Panc1 (cell line): ENCODE results near the gene LMNTD1.
"Not testable (repeated sequence)": the region's sequence is repeated elsewhere in the genome, so short reads cannot be mapped to it uniquely, and the experiment has no call there.

Experiments
- CTCF ChIP-seq: fragments of 450-650 bp; IDR thresholded peaks from 2 replicates; pipeline ENCODE4 v1.5.1; 2017; ENCODE audit warnings: mild to moderate bottlenecking
- POLR2AphosphoS5 ChIP-seq: IDR thresholded peaks from 2 replicates; pipeline ENCODE4 v1.6.1; 2012; ENCODE audit warnings: mild to moderate bottlenecking, low read depth, low read length, moderate library complexity
- SIN3A ChIP-seq: IDR thresholded peaks from 2 replicates; pipeline ENCODE4 v1.6.1; 2012; ENCODE audit warnings: low read depth, mild to moderate bottlenecking, low read length, moderate library complexity, borderline replicate concordance; ENCODE audit not compliant: insufficient read depth
- TF ChIP-seq, protein P1 (sequence below), 2 experiments: IDR thresholded peaks; 2 replicates each; pipeline ENCODE4 v1.6.1; 2011 to 2012; ENCODE audit warnings: low read depth in 2 of 2, control low read depth in 1 of 2, low read length in 1 of 2, mild to moderate bottlenecking in 1 of 2, moderate library complexity in 1 of 2; ENCODE audit not compliant: insufficient read depth in 1 of 2

- TF ChIP-seq CTCF, SIN3A, POLR2AphosphoS5: not testable (repeated sequence)
- TF ChIP-seq, protein P1, sequence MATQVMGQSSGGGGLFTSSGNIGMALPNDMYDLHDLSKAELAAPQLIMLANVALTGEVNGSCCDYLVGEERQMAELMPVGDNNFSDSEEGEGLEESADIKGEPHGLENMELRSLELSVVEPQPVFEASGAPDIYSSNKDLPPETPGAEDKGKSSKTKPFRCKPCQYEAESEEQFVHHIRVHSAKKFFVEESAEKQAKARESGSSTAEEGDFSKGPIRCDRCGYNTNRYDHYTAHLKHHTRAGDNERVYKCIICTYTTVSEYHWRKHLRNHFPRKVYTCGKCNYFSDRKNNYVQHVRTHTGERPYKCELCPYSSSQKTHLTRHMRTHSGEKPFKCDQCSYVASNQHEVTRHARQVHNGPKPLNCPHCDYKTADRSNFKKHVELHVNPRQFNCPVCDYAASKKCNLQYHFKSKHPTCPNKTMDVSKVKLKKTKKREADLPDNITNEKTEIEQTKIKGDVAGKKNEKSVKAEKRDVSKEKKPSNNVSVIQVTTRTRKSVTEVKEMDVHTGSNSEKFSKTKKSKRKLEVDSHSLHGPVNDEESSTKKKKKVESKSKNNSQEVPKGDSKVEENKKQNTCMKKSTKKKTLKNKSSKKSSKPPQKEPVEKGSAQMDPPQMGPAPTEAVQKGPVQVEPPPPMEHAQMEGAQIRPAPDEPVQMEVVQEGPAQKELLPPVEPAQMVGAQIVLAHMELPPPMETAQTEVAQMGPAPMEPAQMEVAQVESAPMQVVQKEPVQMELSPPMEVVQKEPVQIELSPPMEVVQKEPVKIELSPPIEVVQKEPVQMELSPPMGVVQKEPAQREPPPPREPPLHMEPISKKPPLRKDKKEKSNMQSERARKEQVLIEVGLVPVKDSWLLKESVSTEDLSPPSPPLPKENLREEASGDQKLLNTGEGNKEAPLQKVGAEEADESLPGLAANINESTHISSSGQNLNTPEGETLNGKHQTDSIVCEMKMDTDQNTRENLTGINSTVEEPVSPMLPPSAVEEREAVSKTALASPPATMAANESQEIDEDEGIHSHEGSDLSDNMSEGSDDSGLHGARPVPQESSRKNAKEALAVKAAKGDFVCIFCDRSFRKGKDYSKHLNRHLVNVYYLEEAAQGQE (IDR thresholded peaks at IDR 0.05; ENCODE audit: insufficient read depth in 1 of 2, low read depth in 2 of 2, low read length in 1 of 2), result not testable (repeated sequence)
Observed at GRCh38 chr12:25488956-25489870, 63.9 kb downstream of the LMNTD1 start.
